ENCODE results near the gene ZNF37A. TPM values are rescaled to one million over a fixed set of nuclear protein-coding genes. Genes with fewer than 3 reads are reported as not detected.
A peak's percentile ranks its signal among the peaks of the same experiment; 100 is the strongest.

Gene ZNF37A
- total and polyA plus RNA-seq, 12 donors: 2.8 to 9.2 (median 7.3) TPM

DNA sequence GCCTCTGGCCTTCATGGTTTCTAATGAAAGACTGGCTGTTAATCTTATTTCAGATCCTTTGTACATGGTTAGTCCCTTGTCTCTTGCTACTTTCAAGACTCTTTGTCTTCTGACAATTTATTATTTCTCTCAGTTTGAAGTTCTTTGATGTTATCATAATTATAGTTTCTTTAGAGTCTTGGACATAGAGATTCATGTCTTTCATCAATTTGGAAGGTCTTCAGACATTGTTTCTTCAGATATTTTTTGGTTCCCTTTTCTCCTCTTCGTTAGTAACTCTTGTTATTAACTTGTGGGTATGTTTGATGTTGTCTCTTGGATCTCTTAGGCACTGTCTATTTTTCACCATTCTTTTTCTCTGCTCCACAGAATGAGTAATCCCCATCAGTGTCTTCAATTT is 8.7 kb downstream of the ZNF37A start:
- 90 to 93% methylated on average over 1 of the region's 1 CpG for WGBS, 2 donors
- Histone ChIP-seq H3K4me3 (no peak overlapping the region), H3K27ac (no peak overlapping the region), H3K36me3 (peaks cover 0 to 96% (median 68%) of the 10 kb centered on the region in 9 donors), H3K9me3 (peaks cover 0 to 99% (median 45%) of the 10 kb centered on the region in 11 donors), H3K27me3 (no peaks in the 10 kb centered on the region), H3K4me1 (no peaks in the 10 kb centered on the region)
- TF ChIP-seq CTCF (IDR thresholded peaks at IDR 0.05): no peak
- intact Hi-C loops (cut with DNase I): loop anchor here in 1 of 10 donors (5.0 kb wide), 1 partner anchor 131 kb away; no protein-coding TSS in a partner anchor
- ATAC-seq: no peak
- DNase-seq: no peak

DNA sequence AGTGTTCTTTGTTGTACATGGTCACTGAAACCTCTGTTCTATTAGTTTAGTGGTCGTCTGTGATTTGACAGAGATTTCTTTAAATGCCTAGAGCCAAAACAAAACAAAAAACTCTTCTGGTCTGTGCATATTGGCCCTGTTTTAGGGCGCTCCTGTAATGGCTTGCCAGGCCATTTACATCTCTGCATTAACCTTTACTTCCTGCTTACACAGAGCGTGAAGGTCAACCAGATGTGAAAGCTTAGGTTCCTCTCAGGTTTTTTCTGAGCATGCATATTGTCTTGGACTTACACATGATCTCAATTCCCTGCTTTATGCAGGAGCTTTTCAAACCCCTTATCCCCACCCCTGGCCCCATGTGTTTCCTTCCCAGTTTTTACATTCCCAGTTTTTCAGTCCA is 9.6 kb downstream of the ZNF37A start:
- Histone ChIP-seq H3K36me3 (peaks cover 0 to 88% (median 60%) of the 10 kb centered on the region in 9 donors), H3K4me3 (no peak overlapping the region), H3K27me3 (no peaks in the 10 kb centered on the region), H3K27ac (no peak overlapping the region), H3K4me1 (no peaks in the 10 kb centered on the region), H3K9me3 (peaks cover 0 to 100% (median 50%) of the 10 kb centered on the region in 11 donors)
- ATAC-seq (no peak), DNase-seq (no peak)
- intact Hi-C loops (cut with DNase I): loop anchor here in 1 of 10 donors (5.0 kb wide), 1 partner anchor 131 kb away; no protein-coding TSS in a partner anchor
- TF ChIP-seq CTCF (IDR thresholded peaks at IDR 0.05): no peak
- WGBS, 2 donors: 97 to 98% methylated on average over 3 of the region's 3 CpGs

- Histone ChIP-seq H3K36me3 (peaks cover 0 to 55% (median 40%) of the 10 kb centered on the region in 9 donors), H3K4me3 (no peak overlapping the region), H3K4me1 (no peaks in the 10 kb centered on the region), H3K9me3 (peaks cover 3 to 100% (median 81%) of the 10 kb centered on the region in 11 donors), H3K27ac (peak overlapping the region in 1 of 10 donors; percentile 32), H3K27me3 (no peaks in the 10 kb centered on the region)
- 60 to 68% methylated on average over 2 of the region's 2 CpGs for WGBS, 2 donors
- ATAC-seq: peak in 5 of 8 donors; percentile 35 to 76 (median 38)
- intact Hi-C loops (cut with DNase I): no loop called here
- no peak for TF ChIP-seq CTCF (IDR thresholded peaks at IDR 0.05)
- no peak for DNase-seq
Observed at GRCh38 chr10:38112159-38112558, 18.0 kb downstream of the ZNF37A start.

- TF ChIP-seq CTCF (IDR thresholded peaks at IDR 0.05): no peak
- no peak for DNase-seq
- Histone ChIP-seq H3K4me1 (no peaks in the 10 kb centered on the region), H3K9me3 (peaks cover 3 to 100% (median 98%) of the 10 kb centered on the region in 11 donors), H3K27me3 (no peaks in the 10 kb centered on the region), H3K27ac (no peak overlapping the region), H3K4me3 (no peak overlapping the region), H3K36me3 (peaks cover 0 to 75% (median 53%) of the 10 kb centered on the region in 9 donors)
- no peak for ATAC-seq
- intact Hi-C loops (cut with DNase I): no loop called here
- WGBS, 2 donors: 98% methylated on average over 3 of the region's 3 CpGs
Observed at GRCh38 chr10:38118072-38118807, 24.1 kb downstream of the ZNF37A start.
